KOPT-K1 (cell line): ENCODE results near the gene ZCCHC4.

Experiments used
- H3K27ac ChIP-seq: fragments of 200-600 bp; sonication (generic); 2 replicates; pipeline ENCODE4 v1.5.1; 2016; ENCODE audit warnings: antibody characterized with exemption, mild to moderate bottlenecking, low read depth, low read length; ENCODE audit not compliant: poor library complexity, severe bottlenecking
- H3K36me3 ChIP-seq: fragments of 200-600 bp; sonication (generic); 2 replicates; pipeline ENCODE4 v1.5.1; 2017; ENCODE audit warnings: antibody characterized with exemption, mild to moderate bottlenecking, low read length, moderate library complexity; ENCODE audit not compliant: insufficient read depth
- H3K9me3 ChIP-seq: fragments of 200-600 bp; sonication (generic); 2 replicates; pipeline ENCODE4 v1.5.1; 2017; ENCODE audit warnings: antibody characterized with exemption, low read length, mild to moderate bottlenecking; ENCODE audit not compliant: insufficient read depth, poor library complexity, severe bottlenecking

The ZCCHC4 gene

GRCh38 chr4:25379591-25379990, 67.0 kb downstream of the ZCCHC4 start:
- Histone ChIP-seq H3K9me3 (no peaks in the 10 kb centered on the region), H3K27ac (no peak overlapping the region), H3K36me3 (peaks cover 52% of the 10 kb centered on the region)

DNA sequence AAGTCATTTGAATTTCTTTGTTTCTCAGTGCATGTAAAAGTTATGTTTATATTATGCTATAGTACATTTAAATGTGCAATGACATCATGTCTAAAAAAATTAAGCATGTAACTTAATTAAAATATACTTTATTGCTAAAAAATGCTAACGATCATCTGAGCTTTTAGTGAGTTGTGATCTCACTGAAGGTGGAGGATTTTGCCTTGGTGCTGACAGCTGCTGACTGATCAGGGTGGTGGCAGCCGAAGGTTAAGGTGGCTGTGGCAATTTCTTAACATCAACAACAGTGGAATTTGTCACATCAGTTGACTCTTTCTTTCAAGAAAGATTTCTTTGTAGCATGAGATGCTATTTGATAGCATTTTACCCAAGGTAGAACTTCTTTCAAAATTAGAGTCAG, 71.1 kb downstream of the ZCCHC4 start:
- H3K36me3 ChIP-seq, result peaks cover 92% of the 10 kb centered on the region
- H3K27ac ChIP-seq, result no peak overlapping the region
- no peaks in the 10 kb centered on the region for H3K9me3 ChIP-seq

DNA sequence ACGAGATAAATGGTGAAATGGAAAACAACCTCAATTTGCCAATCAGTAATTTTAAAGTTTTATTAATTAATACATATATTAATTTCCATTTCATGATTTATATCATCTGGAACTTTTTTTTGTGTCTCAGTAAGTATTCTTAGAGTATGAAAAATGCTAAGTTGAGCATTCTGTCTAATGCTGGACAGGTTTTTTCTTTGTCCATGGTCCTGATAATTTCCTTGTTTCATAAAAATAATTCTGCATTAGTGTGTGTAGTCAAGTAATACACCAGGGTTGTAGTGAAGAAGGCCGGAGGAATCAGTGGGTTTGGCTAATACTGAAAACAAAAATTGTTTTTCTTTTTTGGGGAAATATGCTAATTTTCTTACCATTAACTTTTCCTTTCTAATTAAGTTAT, 74.4 kb downstream of the ZCCHC4 start:
- H3K27ac ChIP-seq, result no peak overlapping the region
- peaks cover 97% of the 10 kb centered on the region for H3K36me3 ChIP-seq
- H3K9me3 ChIP-seq, result no peaks in the 10 kb centered on the region

DNA sequence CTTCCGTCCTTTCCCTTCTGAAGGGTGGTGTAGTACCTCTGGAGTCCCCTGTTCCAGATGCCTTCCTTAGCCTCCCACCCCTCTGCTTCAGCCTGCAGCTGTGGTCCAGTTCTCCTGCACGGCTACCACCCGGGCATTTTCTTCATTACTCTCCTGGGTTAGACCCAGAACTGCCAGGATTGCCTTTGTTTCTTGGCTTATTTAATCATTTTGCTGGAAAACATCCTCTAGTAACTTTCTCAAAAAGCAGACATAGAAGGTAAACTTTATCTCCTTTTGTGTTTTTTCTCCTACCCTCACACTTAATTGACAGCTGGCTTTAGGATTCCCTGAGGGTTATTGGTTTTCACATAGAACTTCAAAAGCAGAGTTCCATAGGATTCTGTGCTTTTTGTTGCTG, 84.7 kb downstream of the ZCCHC4 start:
- Histone ChIP-seq H3K36me3 (peaks cover 99% of the 10 kb centered on the region), H3K27ac (no peak overlapping the region), H3K9me3 (peaks cover 14% of the 10 kb centered on the region)

DNA sequence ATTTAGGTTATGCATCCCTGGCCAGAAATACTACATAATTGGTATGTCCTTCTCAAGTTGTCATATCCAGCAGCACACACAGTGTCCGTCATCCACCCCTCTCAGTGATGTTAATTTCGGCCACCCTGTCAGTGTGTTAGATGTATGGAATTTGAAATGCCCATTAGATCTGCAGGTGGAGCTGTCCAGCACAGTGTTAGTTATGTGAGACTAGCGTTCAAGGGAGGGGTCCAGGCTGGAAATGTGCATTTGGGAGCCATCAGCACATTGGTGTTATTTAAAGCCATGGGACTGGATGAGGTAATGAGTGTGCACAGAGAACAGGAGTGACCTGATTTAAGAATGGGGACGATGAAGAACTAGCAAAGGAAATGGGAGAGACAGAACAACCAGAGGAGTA, 86.9 kb downstream of the ZCCHC4 start:
- H3K36me3 ChIP-seq, result peaks cover 100% of the 10 kb centered on the region

DNA sequence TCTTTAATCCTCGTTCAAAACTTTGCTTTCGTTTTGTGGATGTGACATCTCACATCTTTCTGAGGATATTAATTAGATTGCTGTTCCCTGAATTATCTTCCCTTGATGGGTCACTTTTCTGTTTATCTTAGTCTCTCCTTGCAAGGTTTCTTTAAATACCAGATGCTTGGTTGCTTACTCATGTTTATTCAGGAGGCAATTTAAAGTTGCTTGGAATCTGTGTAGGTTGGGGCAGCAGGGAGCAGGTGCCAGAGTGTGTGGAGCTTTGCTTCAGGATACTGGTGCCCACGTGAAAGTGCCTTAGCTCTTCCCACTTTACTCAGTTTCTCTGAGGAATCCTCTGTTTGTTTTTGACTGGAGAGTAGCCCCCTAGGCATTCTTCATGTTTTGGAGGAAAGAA, 88.5 kb downstream of the ZCCHC4 start:
- H3K27ac ChIP-seq, result no peak overlapping the region
- peaks cover 10% of the 10 kb centered on the region for H3K9me3 ChIP-seq
- H3K36me3 ChIP-seq, result peaks cover 100% of the 10 kb centered on the region

More for the DNA sequence above, 86.9 kb downstream of the ZCCHC4 start:
- peaks cover 14% of the 10 kb centered on the region for H3K9me3 ChIP-seq
- H3K27ac ChIP-seq, result no peak overlapping the region

DNA sequence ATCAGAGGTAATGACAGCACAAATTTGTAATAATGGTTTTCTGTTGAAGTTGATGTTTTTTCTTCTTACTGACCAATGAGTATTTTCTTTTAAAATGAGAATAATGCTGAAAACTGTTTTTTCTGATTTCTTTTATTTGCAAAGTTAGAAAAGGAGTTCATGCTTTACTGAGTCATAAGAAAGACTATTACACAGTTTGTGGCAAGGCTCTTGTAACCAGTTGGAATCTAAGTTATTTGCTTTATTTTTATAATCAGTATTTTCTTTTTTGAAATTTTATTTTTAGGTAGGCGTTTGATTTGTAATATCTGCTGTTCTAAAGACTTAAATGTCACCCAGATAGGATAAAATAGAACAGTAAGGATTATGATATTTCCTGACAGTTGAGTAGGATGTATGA, 89.9 kb downstream of the ZCCHC4 start:
- H3K9me3 ChIP-seq, result no peaks in the 10 kb centered on the region
- peaks cover 100% of the 10 kb centered on the region for H3K36me3 ChIP-seq
- no peak overlapping the region for H3K27ac ChIP-seq

DNA sequence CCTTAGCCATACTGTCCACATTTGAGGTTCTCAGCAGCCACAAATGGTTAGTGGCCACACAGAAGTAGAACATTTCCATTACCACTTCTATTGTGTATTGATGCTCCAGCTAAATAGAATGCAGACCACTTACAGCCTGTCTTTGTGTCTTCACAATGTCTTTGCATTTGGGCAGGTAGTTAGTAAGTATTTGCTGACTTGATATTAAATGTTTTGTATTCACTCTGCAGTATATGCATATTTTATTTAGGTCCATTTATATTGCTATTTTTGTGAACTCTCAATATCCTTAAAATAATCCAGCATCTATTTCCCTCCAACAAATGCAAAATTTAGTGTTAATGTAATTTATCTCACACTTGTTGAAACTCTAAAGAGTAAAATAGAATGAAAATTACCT, 91.1 kb downstream of the ZCCHC4 start:
- Histone ChIP-seq H3K27ac (no peak overlapping the region), H3K9me3 (no peaks in the 10 kb centered on the region), H3K36me3 (peaks cover 100% of the 10 kb centered on the region)

DNA sequence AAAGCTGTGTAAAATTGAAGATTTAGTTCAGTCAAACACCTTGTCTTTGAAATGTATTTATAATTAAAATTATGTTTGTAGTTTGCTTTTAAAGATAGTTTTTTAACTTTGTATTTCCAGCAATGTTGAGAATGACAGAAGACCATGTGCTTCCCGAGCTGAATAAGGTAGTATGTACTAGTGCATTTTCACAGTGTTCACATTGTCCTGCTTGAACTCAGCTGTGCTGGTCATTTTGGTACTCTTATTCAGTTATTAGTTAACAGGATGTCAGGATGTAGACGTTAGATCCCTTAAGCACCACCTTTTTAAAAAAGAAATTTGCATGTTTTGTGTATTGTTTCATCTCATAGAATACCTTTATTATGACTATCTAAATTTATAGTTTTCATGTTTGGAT, 92.9 kb downstream of the ZCCHC4 start:
- peaks cover 100% of the 10 kb centered on the region for H3K36me3 ChIP-seq
- H3K9me3 ChIP-seq, result no peaks in the 10 kb centered on the region
- no peak overlapping the region for H3K27ac ChIP-seq

- peaks cover 100% of the 10 kb centered on the region for H3K36me3 ChIP-seq
- no peak overlapping the region for H3K27ac ChIP-seq
- no peaks in the 10 kb centered on the region for H3K9me3 ChIP-seq
These were observed 93.6 kb downstream of the ZCCHC4 start for GRCh38 chr4:25406081-25406692.

DNA sequence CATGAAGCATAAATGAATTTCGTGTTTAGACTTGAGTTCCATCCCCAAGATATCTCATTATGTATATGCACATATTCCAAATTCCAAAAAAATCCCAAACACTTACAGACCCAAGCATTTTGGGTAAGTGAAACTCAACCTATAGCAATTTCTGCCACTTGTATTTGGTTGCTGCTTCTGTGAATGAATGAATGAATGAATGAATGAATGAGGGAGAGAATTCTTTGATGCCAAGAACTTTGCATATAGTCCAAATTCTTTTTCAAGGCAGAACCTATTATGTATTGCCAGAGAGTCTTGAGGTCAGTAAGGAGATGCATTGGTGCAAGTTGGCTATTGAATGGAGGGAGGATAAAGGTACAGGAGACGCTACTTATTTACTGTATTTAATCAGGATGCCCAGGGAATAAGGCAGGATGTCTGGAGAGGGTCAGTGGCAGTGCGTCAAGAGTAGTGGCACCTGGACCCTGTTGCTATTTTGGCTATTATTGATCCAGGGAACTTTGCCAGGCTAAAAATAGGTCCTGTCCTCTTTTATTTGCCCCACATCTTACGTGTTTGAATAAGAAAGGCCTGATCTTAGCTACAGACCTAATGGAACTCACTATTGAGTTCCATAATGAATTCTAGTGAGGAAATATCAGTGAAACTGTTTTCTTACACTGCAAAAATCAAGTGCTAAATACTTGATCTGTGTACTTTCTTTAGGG, 98.4 kb downstream of the ZCCHC4 start:
- H3K36me3 ChIP-seq, result peaks cover 100% of the 10 kb centered on the region
- no peak overlapping the region for H3K27ac ChIP-seq
- H3K9me3 ChIP-seq, result no peaks in the 10 kb centered on the region

DNA sequence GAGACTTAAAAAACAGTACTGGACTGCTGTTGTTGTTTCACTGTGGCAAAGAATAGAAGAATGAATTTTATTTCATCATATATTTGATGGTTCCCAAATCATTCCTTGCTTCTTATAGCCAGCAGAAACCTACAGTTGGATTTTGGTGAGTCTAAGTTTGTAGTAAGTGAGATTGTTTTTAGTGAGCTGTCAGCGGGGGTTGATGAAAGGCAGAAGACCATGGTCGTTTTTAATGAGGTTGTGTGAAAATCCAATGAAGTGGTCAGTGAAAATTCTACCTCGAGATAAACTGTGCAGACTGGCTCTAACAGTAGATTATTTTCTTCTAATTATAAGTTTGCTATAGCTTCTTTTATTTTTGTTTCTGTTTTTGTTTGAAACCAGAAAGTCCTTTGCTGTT, 100.7 kb downstream of the ZCCHC4 start:
- no peak overlapping the region for H3K27ac ChIP-seq
- H3K36me3 ChIP-seq, result peaks cover 100% of the 10 kb centered on the region
- H3K9me3 ChIP-seq, result no peaks in the 10 kb centered on the region

DNA sequence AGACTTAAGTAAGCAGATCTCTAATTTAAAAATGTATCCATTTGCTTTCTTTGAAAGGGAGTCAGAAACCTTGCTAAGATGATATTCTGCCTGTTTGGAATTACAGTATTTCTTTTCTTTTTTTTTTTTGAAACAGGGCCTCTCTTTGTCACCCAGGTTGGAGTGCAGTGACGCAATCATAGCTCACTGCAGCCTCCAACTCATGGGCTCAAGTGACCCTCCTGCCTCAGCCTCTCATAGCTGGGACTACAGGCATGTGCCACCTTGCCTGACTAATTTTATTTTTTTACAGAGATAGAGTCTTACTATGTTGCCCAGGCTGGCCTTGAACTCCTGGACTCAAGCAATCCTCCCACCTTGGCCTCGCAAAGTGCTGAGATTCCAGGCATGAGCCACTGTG, 104.4 kb downstream of the ZCCHC4 start:
- Histone ChIP-seq H3K9me3 (no peaks in the 10 kb centered on the region), H3K36me3 (peaks cover 87% of the 10 kb centered on the region), H3K27ac (no peak overlapping the region)
